CD1c-positive myeloid dendritic cell (primary cell): Measurements from ENCODE around the gene ZDHHC14.

Experiments
- DNase-seq: peaks from one replicate; pipeline ENCODE4 v3.0.0-alpha.2; 2016; ENCODE audit errors: extremely low spot score

Gene ZDHHC14

DNA sequence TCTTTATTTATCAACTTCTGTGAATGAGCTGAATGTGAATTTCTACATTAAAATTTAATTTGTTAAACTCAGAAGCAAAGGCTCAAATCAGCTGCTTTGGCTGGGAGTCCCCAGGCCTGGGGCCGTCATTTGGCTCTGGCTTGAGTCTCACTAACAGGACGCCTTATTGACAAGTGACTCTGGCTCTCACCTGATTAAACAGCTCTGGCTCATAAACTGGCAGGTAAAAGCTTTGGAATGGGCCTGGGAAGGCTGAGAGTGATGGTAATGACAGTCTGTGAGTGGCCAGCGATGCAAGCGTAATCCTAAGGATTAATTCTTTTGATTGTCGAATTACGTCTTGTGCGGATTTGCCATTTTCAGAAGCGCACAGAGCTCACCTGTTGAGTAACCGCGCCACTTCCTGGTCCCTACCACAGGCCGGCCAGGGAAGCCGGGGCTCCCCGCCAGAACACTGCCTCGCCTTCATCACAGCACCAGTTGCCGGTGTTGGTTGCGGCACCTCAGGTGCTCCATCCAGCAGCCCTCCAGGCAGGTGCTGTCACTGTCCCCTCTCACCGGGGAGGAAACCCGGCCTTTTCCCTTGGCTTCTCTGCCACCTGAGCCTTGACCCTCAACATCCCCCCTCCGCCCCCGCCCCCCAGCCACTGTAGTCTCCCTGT is 110.7 kb downstream of the ZDHHC14 start:
- no peak for DNase-seq

DNA sequence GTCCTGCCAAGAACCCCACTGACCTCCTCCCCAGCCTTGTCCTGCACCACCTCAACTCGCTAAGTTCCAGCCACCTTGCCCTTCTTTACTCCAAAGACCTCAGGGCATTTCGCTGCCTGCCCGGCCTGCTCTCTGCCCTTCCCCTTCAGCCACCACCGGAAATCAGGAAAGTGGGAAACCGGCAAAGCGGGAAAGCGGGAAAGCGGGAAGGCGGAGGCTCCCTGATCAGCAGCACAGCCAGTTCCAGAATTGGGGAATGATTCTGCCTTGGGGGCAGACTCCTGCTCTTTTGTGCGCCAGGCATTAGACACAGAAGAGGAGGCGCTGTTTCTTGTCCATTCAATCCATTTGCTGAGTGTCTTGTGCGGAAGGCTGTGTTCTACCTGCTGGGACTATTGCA is 111.3 kb downstream of the ZDHHC14 start:
- no peak for DNase-seq

DNA sequence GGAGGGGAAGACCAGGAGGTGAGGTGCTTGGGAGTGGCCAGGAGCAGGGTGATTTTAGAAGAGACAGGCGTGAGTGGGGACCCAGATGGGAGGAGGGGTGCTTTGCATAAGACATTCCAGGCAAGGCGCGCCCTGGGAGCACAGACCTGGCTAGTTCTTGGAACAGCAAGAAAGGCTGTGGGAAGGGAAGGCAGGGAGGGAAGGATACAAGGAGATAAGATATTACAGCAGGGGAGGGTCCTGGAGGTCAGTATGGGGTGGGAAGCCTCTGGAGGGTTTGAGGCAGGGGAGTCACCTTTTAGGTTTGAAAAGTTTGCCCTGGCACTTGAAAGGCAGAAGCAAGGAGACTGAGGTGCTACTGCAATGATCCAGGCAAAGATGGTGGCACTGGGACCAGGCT is 111.8 kb downstream of the ZDHHC14 start:
- DNase-seq, result no peak

DNA sequence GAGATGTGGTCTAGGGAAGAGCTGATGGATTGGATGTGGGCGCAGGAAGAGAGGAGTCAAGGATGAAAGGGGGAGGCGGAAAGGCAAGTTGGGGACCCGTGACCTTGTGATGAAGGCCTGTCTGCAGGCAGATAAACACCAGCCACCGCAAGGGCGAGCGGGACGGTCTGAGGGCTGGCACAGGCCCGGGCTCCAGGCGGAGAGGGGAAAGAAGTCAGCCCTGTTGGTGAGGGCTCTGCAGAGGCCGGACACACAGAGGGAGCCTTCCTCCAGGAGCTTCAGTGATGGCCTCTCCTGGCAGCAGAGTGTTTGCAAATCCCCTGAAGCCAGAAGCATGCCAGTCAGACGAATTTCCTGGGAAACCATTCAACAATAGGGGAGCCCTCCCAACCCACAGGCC is 112.2 kb downstream of the ZDHHC14 start:
- DNase-seq, result no peak

DNA sequence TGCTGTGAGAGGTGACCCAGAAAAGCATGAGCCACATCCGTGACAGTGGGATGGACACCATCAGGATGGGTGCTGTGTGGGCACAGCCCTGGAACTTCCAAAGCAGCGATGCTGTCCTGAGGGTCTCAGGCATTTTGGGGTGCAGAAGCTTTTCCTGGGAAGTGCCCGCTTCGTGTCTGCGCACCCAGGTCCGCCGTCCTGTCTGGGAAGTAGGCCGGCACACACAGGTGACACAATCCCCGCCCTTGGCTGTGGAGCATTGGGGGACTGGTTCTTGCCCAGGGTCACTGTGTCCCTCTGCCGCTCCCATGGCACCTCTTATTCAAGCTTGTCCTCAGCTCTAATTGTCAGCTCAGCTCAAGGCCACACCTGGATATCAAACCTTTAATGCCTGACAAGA is 112.6 kb downstream of the ZDHHC14 start:
- DNase-seq, result no peak

DNA sequence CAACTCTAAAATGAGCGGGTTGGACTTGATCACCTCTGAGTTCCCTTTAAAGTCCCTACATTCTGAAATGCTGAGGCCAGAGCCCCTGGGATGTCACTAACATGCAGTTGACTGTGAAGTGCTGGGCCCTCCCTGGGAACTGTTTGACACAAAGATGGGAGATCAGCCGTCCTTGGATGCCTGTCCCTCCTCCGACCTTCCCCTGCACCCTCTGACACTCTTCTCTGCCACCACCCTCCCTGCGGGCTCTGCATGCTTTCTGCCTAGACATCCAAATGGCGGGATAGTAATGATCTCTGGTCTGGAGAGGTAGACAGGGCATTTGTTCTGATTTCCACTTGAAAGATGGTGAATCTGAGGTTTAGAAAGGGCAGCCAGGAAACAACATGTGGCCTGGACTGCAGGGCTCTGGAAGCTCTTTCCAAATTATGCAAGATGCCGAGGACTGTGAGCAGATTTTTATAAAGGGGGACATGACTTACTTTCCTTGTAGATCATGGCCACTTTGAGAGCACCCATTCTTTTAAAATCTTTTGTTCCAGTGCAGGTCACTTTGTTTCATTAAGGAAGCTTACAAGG is 113.2 kb downstream of the ZDHHC14 start:
- DNase-seq, result no peak

DNA sequence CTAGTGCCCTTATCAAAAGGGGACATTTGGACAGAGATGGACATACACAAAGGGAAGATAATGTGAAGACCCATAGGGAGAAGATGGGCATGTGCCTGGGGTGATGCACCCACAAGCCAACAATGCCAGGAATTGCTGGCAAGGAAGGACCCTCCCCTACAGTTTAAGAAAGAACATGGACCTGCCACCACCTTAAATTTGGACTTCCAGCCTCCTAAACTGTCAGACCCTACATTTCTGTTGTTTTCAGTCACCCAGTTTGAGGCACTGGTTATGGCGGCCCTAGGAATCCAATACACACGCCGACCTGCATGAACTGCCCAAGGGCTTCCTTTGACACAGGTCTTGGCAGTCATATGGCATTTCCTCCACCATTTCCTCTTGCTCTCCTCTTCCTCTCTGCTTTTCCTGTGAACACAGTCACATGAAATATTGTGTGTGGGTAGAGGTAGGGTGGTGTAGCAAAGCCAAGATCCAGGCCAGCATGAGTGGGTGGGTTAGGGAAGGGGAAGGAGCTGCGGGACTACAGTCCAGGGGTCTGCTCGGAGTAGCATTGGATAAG is 115.6 kb downstream of the ZDHHC14 start:
- no peak for DNase-seq

DNA sequence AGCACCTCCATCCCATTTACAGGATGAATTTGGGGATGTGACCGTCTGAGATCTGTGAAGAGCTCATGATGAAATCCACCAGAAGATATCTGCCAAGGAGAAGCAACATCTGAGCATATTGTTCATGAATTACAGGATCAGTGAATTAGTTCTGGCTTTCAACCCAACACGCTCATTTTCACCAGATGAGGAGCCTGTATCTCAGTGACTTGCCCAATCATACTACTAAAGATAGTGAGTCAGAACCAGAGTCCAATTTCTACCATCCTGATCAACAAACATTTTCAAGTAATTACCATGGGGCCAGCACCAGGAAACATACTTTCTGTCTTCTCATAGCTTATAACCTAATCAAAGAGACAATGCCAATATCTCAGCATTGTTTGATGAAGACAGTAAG is 116.6 kb downstream of the ZDHHC14 start:
- DNase-seq, result no peak

DNA sequence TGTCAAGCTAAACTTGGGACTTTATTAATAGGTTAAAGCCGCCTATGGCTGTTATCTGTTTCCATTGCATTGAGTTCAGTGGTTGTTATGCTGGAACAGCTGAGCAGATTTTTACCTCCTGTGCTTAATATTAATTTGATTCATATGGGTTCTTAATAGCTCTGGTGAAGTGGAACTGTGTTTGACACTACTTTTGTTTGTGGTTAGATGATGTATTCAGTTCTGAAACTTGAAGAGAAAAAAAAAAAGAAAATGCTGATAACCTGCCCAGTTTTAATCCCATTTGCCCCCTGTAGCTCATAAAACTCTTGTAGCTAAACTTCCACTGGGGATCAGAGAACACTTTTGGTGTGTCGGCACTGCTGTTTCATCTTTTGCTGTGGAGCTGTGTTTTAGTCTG is 117.8 kb downstream of the ZDHHC14 start:
- DNase-seq, result no peak

DNA sequence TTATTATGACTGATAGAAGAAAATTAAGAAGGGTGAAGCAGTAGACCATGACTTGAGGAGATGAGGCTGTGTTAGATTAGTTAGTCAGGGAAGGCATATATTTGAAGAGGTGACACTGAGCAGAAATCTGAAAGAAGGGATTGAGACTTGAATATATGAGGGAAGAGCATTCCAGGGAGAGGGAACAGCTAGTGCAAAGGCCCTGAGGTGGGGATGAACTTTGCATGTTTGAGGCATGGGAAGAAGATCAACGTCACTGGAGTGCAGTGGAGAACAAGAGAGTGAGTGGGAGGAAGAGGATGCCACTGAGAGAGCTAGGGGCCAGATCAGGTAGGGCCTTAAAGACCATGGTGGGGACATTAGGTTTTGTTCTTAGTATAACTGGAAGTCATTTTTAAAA is 119.0 kb downstream of the ZDHHC14 start:
- no peak for DNase-seq

DNA sequence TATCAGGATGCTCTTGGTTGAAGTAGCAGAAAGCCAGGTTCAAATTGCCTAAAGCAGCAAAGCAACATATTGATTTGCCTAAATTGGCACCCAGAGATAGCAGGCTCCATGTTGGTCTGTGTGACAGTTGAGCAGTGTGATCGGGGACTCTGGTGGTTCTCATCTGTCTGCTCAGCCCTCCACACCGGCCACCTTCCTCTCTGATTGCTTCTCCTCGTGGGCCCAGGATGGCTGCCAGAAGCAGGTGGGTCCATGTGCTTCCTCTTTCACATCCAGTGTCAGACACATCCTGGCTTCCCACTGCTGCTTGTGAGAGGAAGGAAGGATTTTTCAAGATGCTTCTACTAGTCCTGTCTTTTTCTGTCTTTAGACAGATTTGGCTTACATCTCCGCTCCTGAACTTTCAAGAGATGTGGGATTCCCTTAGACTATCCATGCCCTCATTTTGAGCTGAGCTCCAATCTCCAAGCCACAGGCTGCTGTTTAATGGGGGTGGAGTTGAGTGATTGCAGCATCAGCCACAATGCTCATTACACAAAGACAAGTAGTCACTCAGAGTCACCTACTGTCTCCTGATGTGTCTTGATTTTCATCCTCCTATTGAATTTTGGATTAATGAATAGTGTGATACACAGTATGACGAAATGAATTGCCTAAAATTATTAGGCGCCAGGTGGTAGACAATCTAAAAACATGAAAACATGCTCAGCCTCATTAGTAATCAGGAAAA is 122.2 kb downstream of the ZDHHC14 start:
- no peak for DNase-seq

DNA sequence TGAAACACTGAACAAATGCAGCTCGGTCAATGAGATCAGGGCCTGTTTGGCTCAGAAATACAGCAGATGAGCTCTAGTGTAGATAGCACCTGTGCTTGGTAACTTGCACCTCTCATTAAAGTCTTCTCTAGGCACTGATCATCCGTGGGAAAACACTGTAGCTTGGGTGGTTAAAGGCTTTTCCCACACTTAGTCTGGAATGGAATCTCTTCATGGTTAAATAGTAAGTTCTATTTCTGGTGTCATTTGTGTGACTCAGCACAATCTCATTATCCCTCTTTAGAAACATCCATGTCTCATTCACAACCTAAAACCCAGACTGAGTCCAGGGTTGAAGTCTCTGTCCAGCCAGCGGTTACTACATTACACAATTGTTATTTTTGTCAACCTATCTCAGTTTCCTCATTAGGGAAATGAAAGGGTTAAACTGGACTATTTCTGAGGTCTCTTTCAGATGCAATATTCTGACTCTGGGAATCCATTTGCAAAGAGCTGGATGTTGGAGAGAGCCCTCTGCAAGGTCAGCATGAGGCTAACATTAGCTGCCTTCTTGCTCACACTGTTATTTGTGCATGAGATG is 125.0 kb downstream of the ZDHHC14 start:
- no peak for DNase-seq

DNA sequence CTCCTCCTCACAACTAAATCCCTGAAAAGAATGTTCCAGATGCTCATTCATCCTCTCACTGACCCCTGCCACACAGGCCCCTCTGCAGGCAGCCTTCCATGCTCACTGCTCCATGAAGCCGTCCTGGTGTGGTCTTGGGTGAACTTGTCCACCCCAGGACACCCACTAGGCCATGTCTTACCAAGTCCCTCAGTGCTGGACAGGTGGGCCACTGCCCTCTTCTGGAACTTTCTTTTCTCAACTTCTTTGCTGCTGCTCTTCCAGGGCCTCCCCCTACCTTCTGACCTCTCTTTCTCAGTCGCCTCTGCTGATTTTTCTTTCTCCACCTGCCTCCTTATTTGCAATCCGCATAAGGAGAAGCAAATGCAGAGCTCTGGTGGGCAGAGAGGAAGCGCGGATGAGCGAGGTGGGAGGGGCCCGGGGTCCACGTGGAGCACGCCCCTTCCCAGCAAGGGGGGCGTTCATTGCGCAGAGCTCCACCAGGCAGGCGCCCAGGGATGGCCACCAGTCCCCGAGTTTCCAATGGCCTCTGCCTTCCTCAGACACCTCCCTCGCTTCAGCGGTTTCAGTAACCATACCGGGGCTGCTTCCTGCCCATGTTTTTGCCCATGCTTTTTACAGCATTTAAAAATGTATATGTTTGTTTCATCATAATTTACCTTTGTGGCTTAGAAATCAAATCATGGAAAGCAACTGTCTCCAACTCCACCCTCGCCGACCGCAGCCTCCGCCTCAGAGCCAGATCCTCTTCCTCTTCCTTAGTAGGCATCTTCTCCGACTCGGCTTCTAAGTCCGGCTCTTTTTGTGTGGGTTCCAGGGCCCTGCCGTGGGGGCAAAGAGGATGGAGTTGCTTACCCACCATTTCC is 129.6 kb downstream of the ZDHHC14 start:
- DNase-seq, result peak; percentile 44

DNA sequence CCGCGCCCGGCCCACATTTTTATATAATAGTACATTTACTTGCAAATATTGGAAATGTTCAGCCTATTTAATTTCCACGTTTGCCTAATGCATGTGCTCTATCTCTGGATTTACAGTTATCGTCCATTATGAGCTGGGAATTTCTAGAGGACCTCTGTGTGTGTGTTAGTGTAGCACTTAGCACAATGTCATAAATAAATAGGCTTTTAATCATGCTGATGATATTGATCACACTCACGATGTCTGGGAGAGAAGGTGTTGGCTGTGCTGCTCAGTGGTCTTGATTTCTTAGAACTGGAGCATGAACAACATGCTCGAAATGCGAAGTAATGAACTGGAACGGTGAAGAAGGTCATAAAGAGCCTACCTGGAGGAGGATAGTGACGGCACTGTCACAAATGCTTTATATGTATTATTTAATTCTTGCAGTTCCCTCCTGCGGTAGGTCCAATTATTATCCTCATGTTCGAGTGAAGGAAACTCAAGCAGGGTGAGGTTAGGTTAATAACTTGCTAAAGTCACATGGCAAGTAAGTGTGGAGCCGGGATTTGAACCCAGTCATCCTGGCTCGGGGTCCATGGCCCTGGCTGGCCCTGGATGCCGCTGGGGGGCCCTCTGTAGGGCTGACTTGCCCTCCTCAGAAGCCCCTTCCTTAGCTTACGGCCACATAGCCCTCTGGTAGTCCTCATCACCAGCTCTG is 130.8 kb downstream of the ZDHHC14 start:
- DNase-seq, result no peak

DNA sequence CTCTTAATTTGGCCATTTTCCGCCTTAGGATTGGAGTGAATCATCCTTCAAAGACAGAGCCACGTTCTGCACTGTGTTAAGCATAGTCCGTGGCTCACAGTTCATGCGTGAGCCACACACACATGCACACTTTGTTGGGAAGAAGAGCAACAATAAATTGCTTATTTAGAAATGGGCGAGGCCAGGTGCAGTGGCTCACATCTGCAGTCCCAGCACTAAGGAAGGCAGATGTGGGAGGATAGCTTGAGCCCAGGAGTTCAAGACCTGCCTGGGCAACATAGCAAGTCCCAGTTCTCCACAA is 131.3 kb downstream of the ZDHHC14 start:
- DNase-seq, result no peak

DNA sequence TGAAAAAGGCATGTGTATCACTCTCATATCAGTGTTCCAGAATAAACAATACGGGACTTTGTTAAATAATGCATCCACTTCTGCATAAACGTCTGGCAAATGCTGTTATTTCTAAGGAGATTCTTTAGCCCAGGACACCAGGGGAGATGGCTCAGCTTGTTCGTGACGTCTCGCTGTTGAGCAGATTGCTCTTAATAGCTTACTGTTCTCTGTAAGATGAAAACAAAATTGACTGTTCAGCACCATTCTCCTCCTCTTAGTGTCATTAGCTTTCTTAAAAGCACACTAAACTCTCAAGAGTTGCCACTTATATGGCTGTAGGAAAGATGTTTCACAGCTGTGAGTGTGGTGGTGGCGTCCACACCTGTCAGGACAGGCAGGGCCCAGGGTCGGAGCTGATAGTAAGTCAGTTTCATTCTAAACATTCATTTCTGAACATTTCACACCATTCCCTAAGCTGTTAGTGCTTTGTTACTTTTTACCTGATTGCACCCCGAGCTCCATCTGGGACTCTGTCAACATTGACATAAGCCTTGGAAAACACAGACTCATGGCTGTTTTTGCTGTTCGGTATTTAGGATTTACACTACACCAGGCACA is 132.1 kb downstream of the ZDHHC14 start:
- DNase-seq, result no peak

DNA sequence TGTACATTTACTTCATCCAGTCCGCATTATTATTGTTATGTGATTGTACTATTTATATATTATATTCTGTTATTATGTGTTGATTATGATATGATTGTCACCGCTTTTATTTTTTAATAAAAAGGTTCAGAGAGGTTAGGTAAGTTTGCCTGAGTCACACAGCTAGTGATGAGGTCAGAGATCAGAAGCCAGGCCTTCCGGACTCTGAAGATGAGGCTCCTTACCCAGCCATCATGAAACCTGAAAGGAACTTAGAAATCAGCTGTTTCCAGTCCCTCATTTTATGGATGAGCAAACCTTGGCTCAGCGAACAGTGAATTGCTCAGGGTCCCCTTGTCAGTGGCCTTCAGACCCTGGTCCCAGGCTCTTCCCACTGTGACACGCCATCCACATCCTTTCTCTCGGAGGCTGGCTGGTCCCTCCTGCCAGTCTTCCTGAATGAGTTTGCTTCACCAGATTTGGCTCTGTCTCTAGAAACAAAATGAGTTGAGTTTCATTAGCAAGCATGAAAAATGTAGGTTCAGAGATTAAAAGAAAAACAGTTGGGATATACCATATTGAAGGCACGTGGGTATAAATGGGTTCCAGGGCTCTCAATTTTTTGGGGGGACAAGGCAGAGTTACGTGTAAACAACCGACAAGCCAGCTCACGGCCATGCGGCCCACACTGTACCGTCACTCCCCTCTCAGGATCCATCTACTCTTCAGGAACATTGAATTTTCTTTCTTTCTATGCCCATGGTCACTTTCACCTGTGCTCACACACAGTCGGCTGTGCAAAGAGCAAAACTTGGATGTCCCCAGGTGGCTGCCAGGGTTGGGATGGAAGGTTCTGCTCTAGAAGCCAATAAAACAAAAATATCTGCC is 132.9 kb downstream of the ZDHHC14 start:
- no peak for DNase-seq

DNA sequence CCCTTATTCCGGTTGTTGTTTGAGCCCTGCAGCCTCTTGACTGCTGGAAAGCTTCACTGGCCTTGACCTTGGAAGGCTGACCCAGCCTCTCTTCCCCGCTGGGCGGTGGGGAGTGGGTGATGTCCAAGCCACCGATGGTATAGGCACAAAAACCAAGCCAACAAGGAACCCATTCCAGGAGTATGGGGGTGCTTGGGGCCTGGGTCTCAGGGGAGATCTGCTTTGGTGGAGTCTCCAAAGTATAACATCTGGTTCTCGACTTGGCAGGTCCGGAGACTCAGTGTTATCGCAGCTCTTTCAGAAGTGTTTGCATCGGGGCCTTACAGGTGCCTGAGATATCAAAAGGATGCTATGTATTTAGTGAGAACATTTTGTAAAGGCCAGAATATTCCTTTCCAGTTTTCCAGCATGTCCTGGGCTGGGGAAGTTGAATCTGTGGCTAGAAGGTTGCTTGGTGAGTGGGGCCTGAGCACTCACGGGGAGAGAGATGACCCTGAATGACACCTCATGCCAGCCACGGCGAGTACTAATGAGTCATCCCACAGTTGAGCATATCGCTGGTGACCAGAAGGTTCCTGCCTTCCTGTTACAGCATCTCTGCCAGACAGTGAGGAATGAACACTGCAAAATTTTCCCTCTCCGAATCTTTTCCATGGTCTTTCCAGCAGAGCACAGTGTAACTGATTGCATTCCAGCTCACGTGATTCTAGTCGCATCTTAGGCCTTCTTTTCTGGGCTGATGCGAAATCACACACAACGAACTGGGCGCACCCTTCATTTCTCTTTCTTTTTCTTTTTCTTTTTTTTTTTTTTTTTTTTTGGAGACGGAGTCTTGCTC is 133.9 kb downstream of the ZDHHC14 start:
- no peak for DNase-seq
